ENCODE data around the gene PTPRG.

PTPRG gene

DNA sequence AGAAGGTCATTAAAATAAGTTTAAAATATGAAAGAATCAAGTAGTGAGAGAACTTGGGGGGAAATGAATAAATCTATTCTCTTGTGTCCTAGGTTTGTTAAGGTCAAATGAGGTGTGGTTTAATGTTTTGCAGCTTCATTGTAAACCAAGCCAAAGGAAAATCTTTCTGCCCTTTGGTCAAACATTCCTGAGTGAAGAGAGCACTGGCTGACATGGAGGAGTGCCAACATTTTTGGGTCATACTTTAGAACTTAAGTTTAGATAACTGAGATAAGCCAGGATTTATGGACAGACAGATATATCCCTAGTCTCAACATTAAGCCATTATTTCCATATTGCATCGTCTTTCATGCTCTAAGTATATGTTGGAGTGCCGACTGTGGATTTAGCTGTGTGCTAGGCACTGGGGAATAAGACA lies 66.4 kb downstream of the PTPRG start:
- no peaks in the 10 kb centered on the region for H3K4me1 Mint-ChIP-seq
- peaks cover 4 to 5% of the 10 kb centered on the region in 2 donors for H3K27me3 Mint-ChIP-seq
- ATAC-seq (replicated peaks) (no peak), DNase-seq (no peak)
- no peaks in the 10 kb centered on the region for H3K36me3 Mint-ChIP-seq
- H3K27ac Mint-ChIP-seq = no peak overlapping the region
- no peak overlapping the region for H3K4me3 Mint-ChIP-seq
- peaks cover 4 to 9% of the 10 kb centered on the region in 2 donors for H3K9me3 Mint-ChIP-seq

DNA sequence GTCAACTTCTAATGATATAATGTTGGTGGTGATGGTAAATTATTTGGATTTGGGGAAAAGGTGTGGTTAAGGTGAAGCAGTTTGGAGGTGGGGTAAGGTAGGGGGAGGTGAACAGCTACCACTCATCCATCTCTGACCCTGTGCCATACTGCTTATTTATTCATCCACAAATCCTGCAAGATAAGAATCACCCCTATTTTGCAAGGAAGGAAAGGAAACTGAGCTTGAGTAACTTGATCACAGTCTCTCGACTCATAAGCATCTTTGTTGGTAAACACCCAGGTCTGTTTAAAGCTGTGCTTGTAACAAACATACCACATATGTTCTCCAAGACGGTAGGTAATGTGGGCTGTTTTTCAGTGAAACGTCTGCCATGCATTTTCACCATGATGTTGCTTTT lies 67.3 kb downstream of the PTPRG start:
- no peaks in the 10 kb centered on the region for H3K36me3 Mint-ChIP-seq
- ATAC-seq (replicated peaks) (no peak), DNase-seq (no peak)
- H3K9me3 Mint-ChIP-seq = peaks cover 4 to 9% of the 10 kb centered on the region in 2 donors
- H3K4me3 Mint-ChIP-seq = no peak overlapping the region
- peaks cover 4 to 10% of the 10 kb centered on the region in 2 donors for H3K27me3 Mint-ChIP-seq
- no peak overlapping the region for H3K27ac Mint-ChIP-seq
- no peaks in the 10 kb centered on the region for H3K4me1 Mint-ChIP-seq

DNA sequence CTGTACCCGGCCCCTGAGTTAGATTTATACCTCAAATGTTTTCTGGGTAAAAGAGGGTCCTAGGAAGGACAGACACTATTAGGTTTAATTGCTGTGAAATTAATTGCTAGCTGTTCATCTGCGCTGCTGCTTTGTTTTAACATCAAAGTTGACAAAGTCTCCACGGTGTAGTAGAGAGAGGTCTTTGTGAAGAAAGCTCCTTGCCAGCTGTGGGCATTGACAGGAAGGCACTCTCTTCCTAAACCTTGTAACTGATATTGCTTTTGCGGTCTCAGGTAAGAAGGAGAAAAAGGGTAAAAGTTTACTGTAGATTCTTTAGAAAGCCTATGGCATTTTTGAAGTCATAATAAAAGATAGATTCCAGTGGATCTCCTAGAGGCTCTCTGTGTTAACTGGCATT lies 68.1 kb downstream of the PTPRG start:
- peaks cover 4 to 10% of the 10 kb centered on the region in 2 donors for H3K27me3 Mint-ChIP-seq
- H3K4me3 Mint-ChIP-seq = no peak overlapping the region
- ATAC-seq (replicated peaks) (no peak), DNase-seq (no peak)
- H3K27ac Mint-ChIP-seq = no peak overlapping the region
- H3K4me1 Mint-ChIP-seq = no peaks in the 10 kb centered on the region
- H3K9me3 Mint-ChIP-seq = peaks cover 4 to 9% of the 10 kb centered on the region in 2 donors
- no peaks in the 10 kb centered on the region for H3K36me3 Mint-ChIP-seq

DNA sequence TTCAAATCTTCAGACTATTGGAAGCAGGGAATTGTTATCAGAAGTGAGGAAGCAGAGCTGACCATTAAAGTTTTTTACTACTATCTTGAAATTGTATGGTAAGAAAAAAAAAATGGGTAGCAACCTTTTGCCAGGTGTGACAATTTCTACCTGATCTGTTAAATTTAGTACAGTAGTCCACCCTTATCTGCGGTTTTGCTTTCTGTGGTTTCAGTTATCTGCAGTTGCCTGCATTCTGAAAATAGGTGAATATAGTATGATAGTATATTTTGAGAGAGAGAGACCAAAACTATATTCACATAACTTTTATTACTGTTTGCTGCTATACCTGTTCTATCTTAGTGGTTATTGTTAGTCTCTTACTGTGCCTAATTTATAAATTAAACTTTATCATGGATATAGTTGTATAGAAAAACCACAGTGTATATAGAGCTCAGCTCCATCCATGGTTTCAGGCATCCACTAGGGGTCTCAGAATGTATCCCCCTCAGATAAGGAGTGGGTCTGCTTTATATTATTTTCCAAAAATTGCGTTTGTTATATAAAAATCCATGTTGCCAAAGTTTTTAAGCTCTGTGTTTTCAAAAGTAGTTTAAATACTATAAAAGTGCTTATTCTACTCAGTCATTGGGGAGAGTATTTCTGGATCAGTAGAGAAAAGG lies 69.9 kb downstream of the PTPRG start:
- no peak overlapping the region for H3K4me3 Mint-ChIP-seq
- H3K36me3 Mint-ChIP-seq = no peaks in the 10 kb centered on the region
- no peak for DNase-seq
- peaks cover 0 to 2% of the 10 kb centered on the region in 2 donors for H3K9me3 Mint-ChIP-seq
- no peak overlapping the region for H3K27ac Mint-ChIP-seq
- H3K4me1 Mint-ChIP-seq = no peaks in the 10 kb centered on the region
- ATAC-seq (replicated peaks) = no peak
- H3K27me3 Mint-ChIP-seq = peaks cover 4 to 10% of the 10 kb centered on the region in 2 donors

DNA sequence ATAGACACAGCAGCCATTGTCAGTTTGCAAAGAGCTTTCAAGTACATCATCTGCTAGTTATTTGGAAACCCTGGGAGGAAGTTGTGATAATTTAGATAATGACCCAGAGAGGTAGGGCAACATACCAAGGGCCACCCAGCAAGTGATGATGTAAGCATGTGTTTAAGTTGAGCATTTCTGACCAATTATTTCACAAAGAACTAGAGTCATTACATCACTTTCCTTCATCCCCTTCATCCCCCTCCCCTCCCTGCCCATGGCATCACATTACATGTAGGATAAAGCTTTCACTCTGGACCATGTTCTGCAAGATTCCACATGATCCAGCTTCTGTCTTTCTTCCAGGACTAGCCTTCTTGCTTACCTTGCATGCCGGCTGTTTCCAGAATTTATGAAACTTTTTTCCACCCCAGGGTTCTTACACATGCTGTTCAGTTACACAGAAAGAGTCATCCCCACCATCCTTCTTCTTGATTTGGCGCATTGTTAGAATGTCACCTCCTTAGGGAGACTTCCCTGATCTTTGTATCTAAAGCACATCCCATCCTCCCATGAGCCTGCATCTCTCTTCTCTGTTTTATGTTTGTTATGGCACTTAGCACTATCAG lies 71.3 kb downstream of the PTPRG start:
- H3K4me3 Mint-ChIP-seq = no peak overlapping the region
- DNase-seq (no peak), ATAC-seq (replicated peaks) (no peak)
- no peak overlapping the region for H3K27ac Mint-ChIP-seq
- H3K4me1 Mint-ChIP-seq = no peaks in the 10 kb centered on the region
- peaks cover 4 to 10% of the 10 kb centered on the region in 2 donors for H3K27me3 Mint-ChIP-seq
- no peaks in the 10 kb centered on the region for H3K36me3 Mint-ChIP-seq
- peaks cover 0 to 2% of the 10 kb centered on the region in 2 donors for H3K9me3 Mint-ChIP-seq

DNA sequence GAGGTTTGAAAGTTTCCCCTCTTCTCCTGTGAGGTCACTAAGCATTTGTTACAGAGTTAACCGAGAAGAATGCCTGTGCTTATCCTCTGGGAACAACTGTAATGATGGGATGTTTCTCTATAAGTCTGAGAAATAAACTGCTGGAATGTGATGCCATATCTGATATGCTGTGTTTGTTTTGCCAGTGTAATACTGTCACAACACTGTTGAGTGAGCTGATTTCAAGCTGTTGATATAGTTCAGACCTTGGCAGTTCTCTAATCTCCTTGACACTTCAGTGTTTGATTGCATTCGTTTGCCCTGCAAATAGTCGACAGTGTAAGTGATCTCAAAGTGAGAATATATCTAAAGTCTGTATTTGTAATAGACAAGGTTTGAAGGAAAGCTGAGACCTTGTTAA lies 73.3 kb downstream of the PTPRG start:
- ATAC-seq (replicated peaks) = no peak
- H3K36me3 Mint-ChIP-seq = no peaks in the 10 kb centered on the region
- peaks cover 4 to 5% of the 10 kb centered on the region in 2 donors for H3K27me3 Mint-ChIP-seq
- H3K27ac Mint-ChIP-seq = no peak overlapping the region
- no peaks in the 10 kb centered on the region for H3K9me3 Mint-ChIP-seq
- H3K4me3 Mint-ChIP-seq = no peak overlapping the region
- DNase-seq = no peak
- no peaks in the 10 kb centered on the region for H3K4me1 Mint-ChIP-seq

DNA sequence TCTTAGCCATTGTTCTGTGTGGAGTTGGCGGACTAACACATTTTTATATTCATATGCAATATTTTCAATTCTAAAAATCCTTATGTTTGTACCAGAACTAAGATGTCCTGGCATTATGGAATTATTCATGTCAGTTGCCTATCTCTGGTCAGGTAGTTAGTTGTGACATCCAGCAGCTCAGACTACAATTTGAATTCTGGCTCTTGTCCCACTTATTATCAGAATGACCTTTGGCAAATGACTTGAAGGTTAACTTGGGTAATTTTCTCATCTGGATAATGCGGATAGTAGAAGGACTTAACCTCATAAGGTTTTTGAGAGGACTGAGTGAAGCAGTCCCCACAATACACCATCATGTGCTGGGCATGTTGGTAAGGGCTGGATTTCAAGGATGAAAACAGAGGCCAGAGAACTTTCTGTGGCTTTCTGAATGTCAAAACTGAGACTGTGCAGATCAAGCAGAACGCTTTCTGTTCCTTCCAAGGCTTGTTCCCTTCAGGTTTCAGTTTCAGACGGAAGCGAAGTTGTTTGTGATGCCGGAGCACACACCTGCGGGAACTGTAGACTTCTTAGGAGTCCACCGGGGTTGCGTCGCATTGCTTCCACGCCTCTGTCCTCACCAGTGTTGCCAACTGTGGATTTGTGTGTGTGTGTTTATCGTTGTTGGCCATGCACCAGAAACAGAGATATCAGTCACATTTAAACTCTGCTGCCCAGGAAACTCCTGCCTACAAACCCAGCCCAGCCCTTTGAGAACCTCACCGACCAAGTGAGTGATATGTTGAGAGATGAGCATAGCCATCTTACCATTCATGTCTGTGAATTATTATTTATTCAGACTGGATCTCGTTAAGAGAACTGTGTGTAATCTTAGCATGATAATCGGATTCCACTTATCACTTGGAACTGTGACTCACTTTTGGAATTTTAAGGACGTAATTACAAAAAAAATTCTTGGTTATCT lies 76.0 kb downstream of the PTPRG start:
- Mint-ChIP-seq H3K36me3 (no peaks in the 10 kb centered on the region), H3K4me1 (no peaks in the 10 kb centered on the region), H3K4me3 (no peak overlapping the region), H3K27ac (no peak overlapping the region), H3K27me3 (peaks cover 0 to 5% of the 10 kb centered on the region in 2 donors), H3K9me3 (no peaks in the 10 kb centered on the region)
- DNase-seq (peak; percentile 0), ATAC-seq (replicated peaks) (peak; percentile 39 to 64)

DNA sequence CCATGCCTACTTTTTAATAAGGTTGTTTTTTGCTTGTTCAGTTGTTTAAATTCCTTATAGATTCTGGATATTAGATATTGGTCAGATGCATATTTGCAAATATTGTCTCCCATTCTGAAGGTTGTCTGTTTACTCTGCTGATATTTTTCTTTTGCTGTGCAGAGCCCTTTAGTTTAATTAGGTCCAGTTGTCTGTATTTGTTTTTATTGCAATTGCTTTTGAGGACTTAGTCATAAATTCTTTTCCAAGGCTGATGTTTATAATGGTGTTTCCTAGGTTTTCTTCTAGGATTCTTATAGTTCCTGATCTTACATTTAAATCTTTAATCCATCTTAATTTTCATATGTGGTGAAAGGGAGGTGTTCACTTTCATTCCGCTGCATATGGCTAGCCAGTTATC lies 77.4 kb downstream of the PTPRG start:
- Mint-ChIP-seq H3K27me3 (peaks cover 0 to 4% of the 10 kb centered on the region in 2 donors), H3K4me1 (no peaks in the 10 kb centered on the region), H3K27ac (no peak overlapping the region), H3K36me3 (no peaks in the 10 kb centered on the region), H3K9me3 (peaks cover 0 to 4% of the 10 kb centered on the region in 2 donors), H3K4me3 (no peak overlapping the region)
- no peak for DNase-seq
- no peak for ATAC-seq (replicated peaks)

DNA sequence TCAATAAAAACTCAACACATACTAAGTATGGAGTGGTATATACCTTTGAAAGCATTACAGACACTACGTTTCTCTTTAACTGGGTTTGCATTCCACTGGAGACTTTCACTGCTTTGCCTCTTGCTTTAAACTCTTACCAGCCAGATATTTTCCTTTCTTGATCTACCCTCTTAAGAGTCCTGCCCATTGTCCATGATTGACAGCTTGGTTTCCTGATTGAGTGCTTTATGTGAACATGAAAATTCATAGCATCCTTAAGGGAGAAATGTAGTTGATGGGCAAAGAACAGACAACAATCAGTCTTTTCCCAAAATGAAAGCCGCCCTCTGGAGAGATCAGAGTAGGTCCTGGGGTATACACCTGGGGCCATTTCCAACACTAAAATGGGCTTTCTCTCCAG lies 78.6 kb downstream of the PTPRG start:
- Mint-ChIP-seq H3K27ac (no peak overlapping the region), H3K27me3 (peaks cover 0 to 4% of the 10 kb centered on the region in 2 donors), H3K4me3 (no peak overlapping the region), H3K9me3 (peaks cover 0 to 4% of the 10 kb centered on the region in 2 donors), H3K36me3 (no peaks in the 10 kb centered on the region), H3K4me1 (no peaks in the 10 kb centered on the region)
- ATAC-seq (replicated peaks) (no peak), DNase-seq (no peak)

DNA sequence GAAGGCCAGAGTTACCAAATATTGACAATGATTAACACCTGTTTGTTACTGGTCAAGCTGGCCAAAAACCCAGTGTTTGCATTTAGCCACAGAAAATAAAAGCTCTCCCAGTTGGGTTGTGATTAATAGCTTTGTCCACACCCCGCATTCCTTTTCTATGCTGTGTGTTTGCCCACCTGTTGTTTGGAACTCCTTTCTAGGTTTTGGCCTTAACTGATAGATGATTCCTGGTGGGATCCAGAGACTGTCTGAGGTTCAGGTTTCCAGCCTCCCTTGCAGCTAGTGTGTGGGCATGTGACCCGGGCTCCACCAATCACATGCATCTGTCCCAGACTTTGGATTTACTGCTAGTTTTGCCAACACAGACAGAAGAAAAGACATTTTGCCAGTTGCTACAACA lies 83.8 kb downstream of the PTPRG start:
- Mint-ChIP-seq H3K27me3 (peaks cover 0 to 4% of the 10 kb centered on the region in 2 donors), H3K36me3 (no peaks in the 10 kb centered on the region), H3K9me3 (peaks cover 0 to 4% of the 10 kb centered on the region in 2 donors), H3K4me3 (no peak overlapping the region), H3K4me1 (no peaks in the 10 kb centered on the region), H3K27ac (no peak overlapping the region)
- ATAC-seq (replicated peaks) (no peak), DNase-seq (no peak)

DNA sequence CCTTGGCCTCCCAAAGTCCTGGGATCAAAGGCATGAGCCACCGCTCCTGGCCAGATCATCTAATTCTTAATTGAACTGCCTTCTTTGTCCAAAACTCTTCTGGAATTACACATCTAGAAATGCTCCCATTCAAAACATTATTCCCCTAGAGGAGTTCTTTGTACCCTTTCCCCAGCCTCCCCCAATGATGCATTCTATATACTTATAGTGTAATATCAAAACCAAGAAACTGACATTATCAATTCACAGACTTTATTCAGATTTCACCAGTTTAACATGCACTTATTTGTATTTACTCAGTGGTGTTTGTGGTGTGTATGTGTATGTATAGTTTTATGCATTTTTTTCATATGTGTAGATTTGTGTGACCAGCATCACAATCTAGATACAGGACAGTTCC lies 85.0 kb downstream of the PTPRG start:
- H3K4me3 Mint-ChIP-seq = no peak overlapping the region
- H3K27ac Mint-ChIP-seq = no peak overlapping the region
- H3K4me1 Mint-ChIP-seq = no peaks in the 10 kb centered on the region
- H3K27me3 Mint-ChIP-seq = peaks cover 0 to 4% of the 10 kb centered on the region in 2 donors
- ATAC-seq (replicated peaks) (no peak), DNase-seq (no peak)
- no peaks in the 10 kb centered on the region for H3K36me3 Mint-ChIP-seq
- H3K9me3 Mint-ChIP-seq = peaks cover 0 to 4% of the 10 kb centered on the region in 2 donors

DNA sequence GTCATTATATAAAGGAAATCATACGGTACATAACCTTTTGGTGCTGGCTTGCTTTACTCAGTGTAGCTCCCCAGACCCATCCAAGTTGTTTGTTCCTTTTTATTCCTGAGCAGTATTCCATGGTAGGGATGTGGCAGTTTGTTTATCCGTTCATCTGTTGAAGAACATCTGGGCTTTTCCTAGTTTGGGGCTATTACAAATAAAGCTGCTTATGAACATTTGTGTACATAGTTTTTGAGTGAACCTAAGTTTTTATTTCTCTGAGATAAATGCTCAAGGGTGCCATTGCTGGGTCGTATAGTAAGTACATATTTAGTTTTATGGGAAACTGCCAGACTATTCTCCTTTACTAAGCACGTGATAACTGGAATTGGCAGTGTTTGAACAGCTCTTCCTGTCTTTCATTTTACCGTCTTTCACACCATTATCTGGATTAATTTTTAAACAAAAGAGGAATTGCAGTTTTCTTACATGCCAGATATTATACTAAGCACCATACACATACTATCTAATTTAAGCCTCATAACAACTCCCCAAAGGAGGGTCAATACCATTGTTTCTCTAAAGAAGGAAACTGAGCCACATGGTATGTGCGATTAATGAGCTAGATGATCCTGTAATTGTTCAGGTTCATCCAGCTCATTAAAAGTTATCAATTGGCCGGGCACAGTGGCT lies 85.6 kb downstream of the PTPRG start:
- no peak overlapping the region for H3K27ac Mint-ChIP-seq
- no peak overlapping the region for H3K4me3 Mint-ChIP-seq
- peaks cover 0 to 4% of the 10 kb centered on the region in 2 donors for H3K9me3 Mint-ChIP-seq
- no peak for ATAC-seq (replicated peaks)
- H3K4me1 Mint-ChIP-seq = no peaks in the 10 kb centered on the region
- DNase-seq = no peak
- no peaks in the 10 kb centered on the region for H3K36me3 Mint-ChIP-seq
- peaks cover 0 to 4% of the 10 kb centered on the region in 2 donors for H3K27me3 Mint-ChIP-seq

DNA sequence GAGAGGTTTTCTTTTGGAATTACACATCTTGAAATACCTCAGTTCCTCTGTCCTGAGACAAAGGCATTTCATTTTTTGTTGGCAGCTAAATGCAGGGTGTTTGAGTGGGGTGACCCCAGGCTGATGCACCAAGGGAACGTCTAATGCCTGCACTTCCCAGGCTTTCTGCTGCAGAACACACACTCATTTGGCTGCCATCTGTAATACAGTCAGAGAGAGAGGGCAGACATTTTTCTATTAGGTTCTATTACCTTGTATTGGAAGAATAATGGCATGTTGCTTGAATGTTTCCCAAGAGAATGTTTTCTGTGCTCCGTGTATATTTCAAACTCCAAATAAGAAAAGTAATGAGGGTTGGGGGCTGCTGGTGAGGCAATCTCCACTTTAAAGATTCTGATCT lies 87.1 kb downstream of the PTPRG start:
- no peak overlapping the region for H3K27ac Mint-ChIP-seq
- peaks cover 0 to 1% of the 10 kb centered on the region in 2 donors for H3K9me3 Mint-ChIP-seq
- DNase-seq = no peak
- no peak for ATAC-seq (replicated peaks)
- no peaks in the 10 kb centered on the region for H3K4me1 Mint-ChIP-seq
- H3K4me3 Mint-ChIP-seq = no peak overlapping the region
- no peaks in the 10 kb centered on the region for H3K36me3 Mint-ChIP-seq
- H3K27me3 Mint-ChIP-seq = no peaks in the 10 kb centered on the region
